GM18867 (cell line): ENCODE measurements around the gene DOCK6.
"Not testable (repeated sequence)": the region's sequence is repeated elsewhere in the genome, so short reads cannot be mapped to it uniquely, and the experiment has no call there.

Source experiments
- ATAC-seq: cut with Tn5 transposase; IDR thresholded peaks from one replicate; pipeline ENCODE4 v1.9.1; 2021; ENCODE audit warnings: mild to moderate bottlenecking, moderate library complexity; ENCODE audit not compliant: unreplicated experiment

Gene DOCK6

DNA sequence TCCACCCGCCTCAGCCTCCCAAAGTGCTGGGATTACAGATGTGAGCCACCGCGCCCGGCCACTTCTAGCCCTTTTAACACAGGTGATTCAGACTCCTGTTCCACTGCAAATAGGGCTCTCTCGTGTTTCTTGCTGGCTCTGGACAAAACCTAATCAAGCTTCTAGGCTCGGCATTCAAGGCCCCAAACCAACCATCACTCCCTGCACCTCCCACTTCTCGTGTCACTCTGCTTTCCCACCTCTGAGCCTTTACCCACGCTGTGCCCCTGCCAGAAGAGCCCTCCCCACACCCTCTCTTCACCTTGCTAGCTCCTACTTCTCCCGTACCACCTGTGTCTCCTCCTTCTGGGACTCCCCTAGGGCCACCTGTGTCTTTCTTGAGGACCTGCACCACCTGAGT lies 84.7 kb downstream of the DOCK6 start:
- no peak for ATAC-seq

GRCh38 chr19:11176466-11177193 lies 85.7 kb downstream of the DOCK6 start:
- ATAC-seq = no peak

- no peak for ATAC-seq
Observed at GRCh38 chr19:11175920-11176319, 86.4 kb downstream of the DOCK6 start.

- ATAC-seq = no peak
Observed at GRCh38 chr19:11174336-11174735, 88.0 kb downstream of the DOCK6 start.

DNA sequence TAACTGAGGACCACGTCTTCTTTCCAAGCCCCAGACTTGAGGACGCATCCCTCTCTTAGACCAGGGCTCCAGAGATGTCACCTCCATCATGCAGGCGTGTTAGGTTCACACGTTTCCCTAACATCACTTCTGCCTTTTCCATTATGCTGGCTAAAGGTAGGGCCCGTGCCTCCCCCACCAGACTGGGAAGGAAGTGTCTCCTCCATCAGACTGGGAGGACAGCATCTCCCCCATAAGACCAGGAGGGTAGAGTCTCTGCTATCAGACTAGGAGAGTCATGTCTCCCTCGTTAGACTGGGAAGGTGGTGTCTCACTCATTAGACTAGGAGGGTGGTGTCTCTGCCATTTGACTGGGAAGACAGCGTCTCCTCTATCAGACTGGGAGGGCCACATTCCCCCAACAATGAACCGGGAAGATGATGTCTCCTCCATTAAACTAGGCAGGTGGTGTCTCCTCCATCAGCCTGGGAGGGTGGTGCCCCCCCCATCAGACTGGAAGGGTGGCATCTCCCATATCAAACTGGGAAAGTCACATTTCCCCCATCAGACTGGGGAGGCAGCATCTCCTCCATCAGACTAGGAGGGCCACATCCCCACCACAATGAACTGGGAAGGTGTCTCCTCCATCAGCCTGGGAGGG lies 88.7 kb downstream of the DOCK6 start:
- ATAC-seq = no peak

GRCh38 chr19:11172576-11172975 lies 89.7 kb downstream of the DOCK6 start:
- no peak for ATAC-seq

DNA sequence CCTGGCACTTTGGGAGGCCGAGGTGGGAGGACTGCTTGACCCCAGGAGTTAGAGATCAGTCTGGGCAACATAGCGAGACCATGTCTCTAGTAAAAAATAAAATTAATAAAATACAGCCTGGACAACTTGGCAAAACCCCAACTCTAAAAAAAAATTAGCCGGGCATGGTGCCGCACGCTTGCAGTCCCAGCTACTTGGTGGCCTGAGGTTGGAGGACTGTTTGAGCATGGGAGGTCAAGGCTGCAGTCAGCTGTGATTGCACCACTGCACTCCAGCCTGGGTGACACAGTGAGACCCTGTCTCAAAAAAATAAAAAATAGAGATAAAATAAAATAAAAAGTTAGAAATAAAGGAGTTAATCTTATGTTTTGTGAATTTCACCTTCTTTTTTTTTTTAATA lies 91.2 kb downstream of the DOCK6 start:
- no peak for ATAC-seq

DNA sequence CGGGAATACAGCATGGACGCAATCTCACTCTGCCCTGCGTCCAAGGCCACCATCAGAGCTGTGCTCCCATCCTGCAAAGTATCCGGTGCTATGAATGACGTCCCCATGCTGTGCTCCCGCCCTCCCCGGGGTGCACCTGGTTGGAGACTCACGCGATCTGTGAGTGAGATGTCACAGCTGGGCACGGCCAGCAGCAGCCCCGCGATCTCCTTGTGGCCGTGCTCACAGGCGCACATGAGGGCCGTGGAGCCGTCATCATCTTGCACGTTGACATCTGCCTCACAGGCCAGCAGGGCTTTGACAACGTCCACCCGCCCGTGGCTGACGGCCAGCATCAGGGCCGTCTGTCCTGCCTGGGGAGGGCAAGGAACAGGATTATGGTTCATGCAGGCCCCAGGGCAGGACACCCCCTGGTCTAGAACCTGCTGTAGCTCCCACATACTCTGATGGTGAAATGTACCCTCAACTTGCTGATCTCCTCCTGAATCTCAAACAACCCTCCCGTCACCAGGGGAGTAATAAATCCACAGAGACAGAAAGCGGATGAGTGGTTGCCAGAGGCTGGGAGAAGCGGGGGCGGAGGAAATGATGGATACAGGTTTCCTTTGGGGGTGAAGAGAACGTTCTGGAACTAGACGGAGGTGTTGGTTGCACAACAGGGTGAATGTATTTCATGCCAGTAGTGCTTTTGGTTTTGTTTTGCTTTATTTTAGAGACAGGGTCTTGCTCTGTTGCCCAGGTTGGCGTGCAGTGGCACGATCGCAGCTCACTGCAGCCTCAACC lies 92.2 kb downstream of the DOCK6 start:
- no peak for ATAC-seq

GRCh38 chr19:11168568-11168967 lies 93.8 kb downstream of the DOCK6 start:
- ATAC-seq = no peak

DNA sequence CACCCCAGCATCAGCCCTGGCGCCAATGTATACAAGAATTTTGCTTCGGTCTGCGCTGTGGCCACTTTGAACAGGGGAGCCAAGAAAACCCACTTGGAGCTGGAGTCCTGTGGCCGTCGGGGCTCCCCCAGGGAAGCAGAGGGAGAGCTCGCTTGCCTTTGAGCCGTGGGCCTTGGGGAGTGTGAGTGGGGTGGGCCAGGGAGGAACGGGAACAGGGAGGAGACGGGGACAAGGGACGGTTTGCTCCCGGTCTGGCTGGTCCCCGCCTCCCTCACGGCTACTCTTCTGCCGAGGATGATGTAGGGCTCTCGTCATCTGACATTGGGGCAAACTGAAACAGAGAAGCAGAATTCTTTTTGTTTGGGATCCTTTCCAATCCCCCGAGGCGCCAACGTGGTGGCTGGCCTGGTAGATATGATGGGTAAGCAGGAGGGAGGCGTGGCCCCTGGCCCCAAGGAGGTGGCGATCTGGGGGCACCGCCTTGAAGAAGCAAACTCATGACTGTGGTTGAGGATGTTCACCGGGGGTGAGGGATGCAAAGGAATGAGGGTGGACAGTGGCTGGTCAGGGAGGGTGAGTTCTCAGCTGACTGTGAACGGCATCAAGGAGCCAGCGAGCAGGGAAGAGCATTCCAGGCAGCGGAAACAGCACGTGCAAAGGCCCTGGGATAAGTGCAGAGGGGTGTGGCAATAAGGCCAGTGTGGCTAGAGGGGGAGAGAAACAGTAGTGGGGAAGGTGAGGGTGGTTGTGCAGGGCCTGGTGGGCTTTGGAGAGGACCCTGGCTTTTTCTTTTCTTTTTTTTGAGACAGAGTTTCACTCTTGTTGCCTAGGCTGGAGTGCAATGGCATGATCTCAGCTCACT lies 95.8 kb downstream of the DOCK6 start:
- ATAC-seq = no peak

GRCh38 chr19:11165486-11166030 lies 96.8 kb downstream of the DOCK6 start:
- ATAC-seq = no peak

GRCh38 chr19:11164879-11165406 lies 97.4 kb downstream of the DOCK6 start:
- no peak for ATAC-seq

DNA sequence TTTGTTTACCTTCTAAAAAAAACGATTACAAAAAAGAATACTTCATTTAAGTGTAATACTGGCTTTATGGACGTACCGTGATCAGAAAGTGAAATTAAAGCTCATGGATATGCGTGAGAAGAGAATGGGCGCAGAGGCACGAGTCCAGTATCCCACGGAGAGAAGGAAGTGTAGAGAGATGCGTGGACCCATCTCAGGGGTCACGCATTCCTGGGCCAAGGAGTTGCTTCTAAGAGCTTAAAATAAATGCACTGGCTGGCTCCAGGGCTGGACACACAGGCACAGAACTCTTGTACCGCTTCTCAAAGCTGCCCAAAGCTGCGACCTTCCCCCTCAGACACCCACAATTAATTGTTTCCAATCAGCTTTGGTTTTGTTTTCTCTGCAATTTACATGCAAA lies 98.0 kb downstream of the DOCK6 start:
- ATAC-seq = no peak

DNA sequence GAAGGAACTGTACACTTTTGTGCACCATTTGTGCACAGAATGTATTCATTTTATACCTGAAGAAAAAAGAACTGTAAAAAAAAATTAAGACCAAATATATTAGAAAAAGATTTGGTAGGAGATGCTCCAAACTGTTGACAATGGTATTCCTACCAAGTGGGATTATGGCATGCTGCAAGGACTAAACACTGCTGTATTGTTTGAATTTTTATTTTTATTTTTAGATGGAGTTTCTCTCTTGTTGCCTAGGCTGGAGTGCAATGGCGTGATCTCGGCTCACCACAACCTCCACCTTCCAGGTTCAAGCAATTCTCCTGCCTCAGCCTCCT lies 101.9 kb downstream of the DOCK6 start:
- ATAC-seq = not testable (repeated sequence)

DNA sequence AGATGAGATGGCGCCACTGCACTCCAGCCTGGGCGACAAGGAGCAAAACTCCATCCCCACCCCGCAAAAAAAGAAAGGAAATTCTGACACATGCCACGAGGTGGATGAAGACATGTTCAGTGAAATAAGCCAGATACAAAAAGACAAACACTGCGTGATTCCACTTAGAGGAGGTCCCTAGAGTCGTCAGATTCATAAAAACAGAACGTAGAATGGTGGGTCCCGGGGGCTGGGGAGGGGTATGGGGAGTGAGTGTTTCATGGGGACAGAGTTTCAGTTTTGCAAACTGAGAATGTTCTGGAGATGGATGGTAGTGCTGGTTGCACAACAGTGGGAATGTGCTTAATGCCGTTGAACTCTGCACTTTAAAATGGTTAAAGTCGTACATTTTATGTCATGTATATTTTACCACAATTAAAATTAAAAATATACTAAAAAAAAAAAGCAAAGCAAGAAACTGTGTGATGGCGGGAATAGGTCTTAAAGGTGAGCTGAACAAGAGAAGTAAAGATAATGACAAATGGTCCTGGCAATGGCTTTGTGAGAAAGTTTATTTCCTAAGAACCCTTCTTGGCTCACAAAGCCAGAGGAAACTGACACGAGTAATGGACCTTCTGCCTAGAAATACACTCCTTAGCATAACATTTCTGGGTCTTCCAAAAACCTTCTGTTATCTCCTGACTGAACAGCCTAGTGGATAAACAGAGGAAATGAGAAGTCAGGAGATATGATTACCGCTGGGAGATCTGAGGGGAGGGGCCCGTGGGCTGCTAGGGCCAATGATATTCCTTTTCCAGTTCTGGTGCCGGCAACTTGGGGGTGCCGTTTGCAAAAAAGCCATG lies 102.5 kb downstream of the DOCK6 start:
- ATAC-seq = no peak

DNA sequence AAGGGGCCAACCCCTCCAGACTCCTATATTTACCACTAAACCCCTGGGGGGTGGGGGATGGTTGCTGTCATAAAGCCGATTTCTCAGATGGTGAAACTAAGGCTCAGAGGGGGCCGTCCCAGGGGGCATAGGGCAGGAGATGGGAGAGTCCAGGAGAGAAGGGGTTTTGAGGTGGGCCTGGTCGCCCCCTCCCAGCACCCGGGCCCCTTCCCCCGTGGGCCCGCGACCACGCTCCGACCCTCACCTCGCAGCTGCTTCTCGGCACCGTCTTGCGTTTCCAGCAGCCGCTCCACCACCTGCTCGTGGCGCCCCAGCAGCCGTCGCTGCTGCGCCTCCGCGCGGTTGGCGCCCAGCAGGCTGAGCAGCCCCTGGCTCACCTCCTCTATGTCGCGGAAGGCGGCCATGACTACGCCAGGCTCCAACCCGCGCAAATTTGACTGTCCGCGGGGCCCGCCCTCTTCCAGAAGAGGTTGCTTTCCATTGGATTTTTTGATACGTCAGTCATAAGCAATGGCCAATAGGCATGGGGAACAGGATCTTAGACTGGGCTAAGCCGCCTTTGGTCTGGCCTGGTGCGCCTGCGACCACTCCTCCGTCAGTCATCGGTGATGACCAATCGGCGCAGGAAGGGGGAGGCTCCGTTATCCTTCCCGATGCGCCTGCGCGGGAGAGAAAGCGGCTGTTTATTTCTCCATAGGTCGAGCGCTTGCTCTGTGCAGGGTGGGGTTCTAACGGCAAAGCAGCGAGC lies 106.8 kb downstream of the DOCK6 start, which contains the start of gene SPC24:
TSS of gene SPC24 (minus strand) at position 410 of the 748 bp plus-strand sequence. CDS start at position 404, 6 bp downstream.
- peak; percentile 95 for ATAC-seq

- ATAC-seq = no peak
Observed at GRCh38 chr19:11154683-11155047, 107.7 kb downstream of the DOCK6 start.

DNA sequence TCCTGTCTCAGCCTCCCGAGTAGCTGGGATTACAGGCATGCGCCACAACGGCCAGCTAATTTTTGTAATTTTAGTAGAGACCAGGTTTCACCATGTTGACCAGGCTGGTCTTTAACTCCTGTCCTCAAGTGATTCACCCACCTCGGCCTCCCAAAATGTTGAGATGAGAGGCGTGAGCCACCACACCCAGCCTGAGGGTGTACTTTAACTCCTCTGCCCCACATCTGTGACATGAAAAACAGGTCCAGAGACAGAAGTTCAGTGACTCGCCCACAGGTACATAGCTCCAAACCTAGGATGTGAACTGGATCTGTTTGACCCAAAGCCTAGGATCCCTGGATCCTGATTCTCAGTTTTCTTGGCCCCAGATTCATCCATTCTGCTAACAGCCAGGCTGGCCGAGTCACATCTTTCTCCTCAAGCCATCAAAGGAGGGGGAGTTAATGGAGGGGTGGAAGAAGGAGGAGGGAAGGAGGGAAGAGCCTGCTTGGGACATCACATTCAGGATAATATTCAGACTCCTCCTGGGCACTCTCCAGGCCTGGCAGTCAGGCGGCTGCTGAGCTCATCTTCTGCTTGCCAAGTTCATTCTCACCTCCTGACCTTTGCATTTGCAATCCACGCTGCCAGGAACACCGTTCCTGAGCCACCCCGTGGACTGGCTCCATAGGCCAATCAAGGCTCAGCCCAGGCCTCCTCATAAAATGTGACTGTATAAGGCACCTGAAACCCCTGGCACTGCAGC lies 109.8 kb downstream of the DOCK6 start:
- no peak for ATAC-seq
